Tibial artery (tissue), 4 donors: ENCODE measurements around the gene ZRANB3.

ENCODE experiments used
- DNase-seq, 2 donors: peaks; one replicate each; pipeline ENCODE4 v3.0.0-alpha.2; 2019
- H3K27ac ChIP-seq, 2 donors: fragments of 200-600 bp; sonication (generic) in 1 of 2; 1 replicate in 1 of 2; 2 replicates in 1 of 2; pipeline ENCODE4 v1.5.1; 2018 to 2019; ENCODE audit warnings: mild to moderate bottlenecking in 1 of 2
- H3K27me3 ChIP-seq, 2 donors: fragments of 200-600 bp; sonication (generic) in 1 of 2; one replicate each; pipeline versions ENCODE4 v1.5.1 to v1.6.0; 2016 to 2019
- H3K36me3 ChIP-seq, 3 donors: fragments of 200-600 bp; sonication (generic) in 2 of 3; one replicate each; pipeline ENCODE4 v1.5.1; 2016 to 2019; ENCODE audit warnings: mild to moderate bottlenecking in 2 of 3
- H3K4me1 ChIP-seq, 4 donors: fragments of 200-600 bp; sonication (generic) in 2 of 4; 1 replicate in 3 of 4; 2 replicates in 1 of 4; pipeline ENCODE4 v1.5.1; 2016 to 2019
- H3K4me3 ChIP-seq, 2 donors: fragments of 200-600 bp; sonication (generic) in 1 of 2; 1 replicate in 1 of 2; 2 replicates in 1 of 2; pipeline ENCODE4 v1.5.1; 2018 to 2019; ENCODE audit warnings: mild to moderate bottlenecking in 2 of 2
- H3K9me3 ChIP-seq, 3 donors: fragments of 200-600 bp; sonication (generic) in 1 of 3; one replicate each; pipeline ENCODE4 v1.5.1; 2016 to 2019
- CTCF ChIP-seq, 2 experiments: fragments of 200-600 bp in 1 of 2; fragments of 450-650 bp in 1 of 2; IDR thresholded peaks; one replicate each; pipeline ENCODE4 v1.5.1; 2017 to 2019; ENCODE audit warnings: antibody characterized with exemption in 2 of 2, mild to moderate bottlenecking in 1 of 2, moderate library complexity in 1 of 2
- intact Hi-C: fragments of 100-400 bp; cut with DNase I; formaldehyde crosslinking; loops from one replicate; pipeline ENCODE4 v1.15.0; 2023; ENCODE audit warnings: low total_unique reads

ZRANB3 gene

GRCh38 chr2:135532581-135532980, 1.6 kb upstream of the ZRANB3 start:
- H3K27ac ChIP-seq = peak overlapping the region; percentile 86 to 89
- no peaks in the 10 kb centered on the region for H3K27me3 ChIP-seq
- no peak for TF ChIP-seq CTCF (IDR thresholded peaks at IDR 0.05)
- peaks cover 3 to 18% (median 9%) of the 10 kb centered on the region in 4 donors for H3K4me1 ChIP-seq
- peak overlapping the region; percentile 71 to 93 for H3K4me3 ChIP-seq
- H3K36me3 ChIP-seq = no peaks in the 10 kb centered on the region
- DNase-seq = no peak
- intact Hi-C loops = loop anchor here (5.0 kb wide), 2 partner anchors 480 to 615 kb away; partner anchors contain the start of genes CCNT2 and RAB3GAP1
- H3K9me3 ChIP-seq = no peaks in the 10 kb centered on the region

DNA sequence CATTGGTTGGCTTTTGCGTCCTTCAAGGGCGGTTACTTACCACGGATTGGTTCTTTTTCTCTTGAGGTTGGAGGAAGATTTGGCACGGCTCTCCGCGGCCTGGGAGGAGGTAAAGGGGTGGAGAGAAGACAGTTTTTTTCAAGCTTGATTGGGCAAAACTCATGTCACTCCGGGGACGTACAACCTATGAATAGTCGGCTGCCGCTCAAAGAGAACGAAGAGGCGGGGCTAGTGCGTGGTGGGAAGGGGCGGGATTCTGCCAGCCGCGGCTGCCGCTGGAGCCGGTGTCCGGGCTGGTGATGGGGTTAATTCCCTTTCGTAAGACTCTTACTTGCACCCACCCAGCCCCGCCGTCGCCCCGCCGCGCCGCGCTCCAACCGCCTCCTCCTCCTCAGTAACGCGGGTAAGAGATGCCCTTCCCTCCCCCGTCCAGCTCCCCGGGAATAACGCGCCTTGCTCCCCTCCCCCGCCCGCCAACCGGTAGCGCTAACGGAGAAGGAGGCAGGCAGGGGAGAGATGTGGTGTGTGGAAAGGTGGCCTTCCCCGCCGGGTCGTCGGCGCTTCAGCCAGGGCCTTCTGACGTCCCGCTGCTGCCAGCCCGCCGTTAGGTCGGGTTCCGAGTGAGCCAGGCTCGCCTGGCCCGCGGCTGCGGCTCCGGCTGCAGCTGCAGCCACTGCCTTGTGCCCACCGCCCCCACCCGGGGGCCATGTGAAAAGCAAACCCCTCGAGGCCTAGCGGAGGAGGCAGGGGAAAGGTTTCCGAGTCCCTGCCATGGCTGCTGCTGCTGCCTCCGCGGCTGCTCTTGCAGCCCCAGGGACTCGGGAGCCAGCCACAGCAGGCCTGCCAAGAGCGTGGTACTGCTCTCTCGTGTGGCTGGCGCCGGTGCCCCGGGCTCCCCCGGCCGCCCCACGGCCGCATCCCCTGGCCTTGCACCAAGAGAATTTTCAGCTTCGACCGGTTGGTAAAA, 496 bp upstream of the ZRANB3 start, which contains the start of gene R3HDM1:
Gene R3HDM1, plus strand, starts transcription at position 254 of the 967 bp plus-strand sequence. CDS start 73,362 bp downstream, outside the sequence.
- intact Hi-C loops = loop anchor here (5.0 kb wide), 2 partner anchors 479 to 614 kb away; partner anchors contain the start of genes CCNT2 and RAB3GAP1
- DNase-seq = peak; percentile 99
- peaks cover 3 to 18% (median 9%) of the 10 kb centered on the region in 4 donors for H3K4me1 ChIP-seq
- H3K9me3 ChIP-seq = no peaks in the 10 kb centered on the region
- H3K36me3 ChIP-seq = no peaks in the 10 kb centered on the region
- peak within 1 kb of the TSS; percentile 86 to 89 for H3K27ac ChIP-seq
- H3K4me3 ChIP-seq = peak within 1 kb of the TSS; percentile 71 to 93
- no peak for TF ChIP-seq CTCF (IDR thresholded peaks at IDR 0.05)
- H3K27me3 ChIP-seq = no peaks in the 10 kb centered on the region

DNA sequence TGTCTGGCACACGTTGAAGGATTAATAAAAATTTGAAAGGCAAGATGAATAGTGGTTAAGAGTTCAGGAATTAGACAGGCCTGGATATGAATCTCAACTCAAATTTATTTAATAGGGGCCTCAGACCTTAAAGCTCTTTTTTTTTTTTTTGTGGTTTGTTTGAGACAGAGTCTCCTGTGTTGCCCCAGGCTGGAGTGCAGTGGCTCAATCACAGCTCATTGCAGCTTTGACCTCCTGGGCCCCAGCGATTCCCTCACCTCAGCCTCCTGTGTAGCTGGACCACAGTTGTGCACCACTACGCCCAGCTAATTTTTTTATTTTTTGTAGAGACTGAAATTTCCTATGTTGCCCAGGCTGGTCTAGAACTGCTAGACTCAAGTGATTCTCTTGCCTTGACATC, 3.0 kb downstream of the ZRANB3 start:
- Histone ChIP-seq H3K27me3 (no peaks in the 10 kb centered on the region), H3K4me3 (no peak overlapping the region), H3K27ac (no peak overlapping the region), H3K4me1 (peaks cover 0 to 14% (median 8%) of the 10 kb centered on the region in 4 donors), H3K9me3 (no peaks in the 10 kb centered on the region), H3K36me3 (no peaks in the 10 kb centered on the region)
- TF ChIP-seq CTCF (IDR thresholded peaks at IDR 0.05) = no peak
- intact Hi-C loops = no loop called here
- no peak for DNase-seq

GRCh38 chr2:135525786-135526185, 5.2 kb downstream of the ZRANB3 start:
- Histone ChIP-seq H3K36me3 (no peaks in the 10 kb centered on the region), H3K27ac (no peak overlapping the region), H3K9me3 (no peaks in the 10 kb centered on the region), H3K27me3 (no peaks in the 10 kb centered on the region), H3K4me3 (no peak overlapping the region), H3K4me1 (peaks cover 0 to 6% (median 5%) of the 10 kb centered on the region in 4 donors)
- TF ChIP-seq CTCF (IDR thresholded peaks at IDR 0.05) = no peak
- intact Hi-C loops = no loop called here
- DNase-seq = no peak

GRCh38 chr2:135512099-135512498, 18.9 kb downstream of the ZRANB3 start:
- Histone ChIP-seq H3K27ac (no peak overlapping the region), H3K27me3 (no peaks in the 10 kb centered on the region), H3K9me3 (peaks cover 3 to 60% (median 26%) of the 10 kb centered on the region in 3 donors), H3K4me3 (no peak overlapping the region), H3K36me3 (peaks cover 0 to 7% (median 0%) of the 10 kb centered on the region in 3 donors), H3K4me1 (no peaks in the 10 kb centered on the region)
- DNase-seq = no peak
- intact Hi-C loops = no loop called here
- TF ChIP-seq CTCF (IDR thresholded peaks at IDR 0.05) = no peak
